IPS-15b (cell line): ENCODE measurements around the gene XRCC3.

Experiments used
- H3K27me3 ChIP-seq: one replicate; pipeline ENCODE4 v1.6.1; 2013; ENCODE audit warnings: low read length; ENCODE audit not compliant: control insufficient read depth, insufficient read depth
- H3K36me3 ChIP-seq: one replicate; pipeline ENCODE4 v1.6.1; 2013; ENCODE audit warnings: low read length; ENCODE audit not compliant: control insufficient read depth, insufficient read depth
- H3K4me1 ChIP-seq: one replicate; pipeline ENCODE4 v1.6.1; 2013; ENCODE audit warnings: mild to moderate bottlenecking, low read length; ENCODE audit not compliant: control insufficient read depth, insufficient read depth
- H3K4me3 ChIP-seq: one replicate; pipeline ENCODE4 v1.5.1; 2013; ENCODE audit warnings: low read depth, low read length
- H3K9ac ChIP-seq: one replicate; pipeline ENCODE4 v1.6.1; 2013; ENCODE audit warnings: low read depth, mild to moderate bottlenecking, low read length
- H3K9me3 ChIP-seq: one replicate; pipeline ENCODE4 v1.6.1; 2013; ENCODE audit warnings: mild to moderate bottlenecking, low read length; ENCODE audit not compliant: control insufficient read depth, insufficient read depth

XRCC3 gene

DNA sequence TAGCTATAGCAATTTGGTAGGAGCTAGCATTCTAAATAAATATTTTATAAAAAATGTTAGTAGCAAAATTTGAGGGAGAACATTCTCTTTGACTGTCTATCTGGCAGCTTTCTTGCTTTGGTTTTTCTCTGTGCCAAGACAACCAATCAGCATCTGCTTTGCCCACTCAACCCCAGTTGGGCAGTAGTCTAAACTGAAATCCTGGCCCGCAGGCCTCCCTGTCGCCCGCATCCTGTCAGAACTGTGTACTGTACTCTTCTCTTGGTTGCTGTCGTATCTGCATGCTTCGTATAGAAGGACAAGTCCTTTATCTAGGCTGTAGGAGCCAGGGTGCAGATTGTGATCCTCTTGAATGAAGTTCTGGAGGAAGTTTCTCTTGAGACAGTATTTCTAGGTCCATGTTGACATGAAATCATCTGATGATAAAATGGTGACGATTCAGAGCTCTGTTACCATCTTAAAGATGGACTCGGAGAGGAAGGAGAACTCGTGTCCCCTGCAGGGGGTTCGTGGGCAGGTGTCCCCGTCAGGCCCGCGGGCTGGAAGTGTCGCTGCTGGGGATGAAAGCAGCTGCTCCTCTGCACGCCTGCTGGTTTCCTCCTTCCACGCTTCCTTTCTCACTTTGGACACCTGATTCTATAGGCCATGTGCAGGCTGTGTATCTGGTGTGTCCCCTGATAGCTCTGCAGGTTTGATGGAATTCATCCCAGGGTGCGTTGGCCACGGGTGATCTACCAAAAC is 34.6 kb downstream of the XRCC3 start:
- Histone ChIP-seq H3K27me3 (no peaks in the 10 kb centered on the region), H3K4me1 (no peaks in the 10 kb centered on the region), H3K4me3 (no peak overlapping the region), H3K9me3 (no peaks in the 10 kb centered on the region), H3K9ac (no peak overlapping the region), H3K36me3 (peaks cover 57% of the 10 kb centered on the region)

DNA sequence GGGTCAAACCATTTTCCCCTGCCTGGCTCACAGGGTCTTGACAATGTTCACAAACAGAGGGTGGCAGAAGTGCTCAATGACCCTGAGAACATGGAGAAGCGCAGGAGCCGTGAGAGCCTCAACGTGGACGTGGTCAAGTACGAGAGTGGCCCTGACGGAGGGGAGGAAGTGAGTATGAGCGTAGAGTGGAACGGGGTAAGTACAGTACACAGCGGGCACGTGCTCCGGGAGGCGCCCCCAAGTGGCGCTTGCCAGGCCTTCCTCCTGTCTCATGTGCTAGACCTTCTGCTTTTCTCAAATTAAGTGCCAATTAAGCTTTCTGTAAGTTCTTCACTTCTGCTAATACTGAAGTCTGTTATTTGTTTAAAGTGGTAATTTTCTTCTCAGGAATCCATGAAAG is 35.9 kb downstream of the XRCC3 start:
- Histone ChIP-seq H3K27me3 (no peaks in the 10 kb centered on the region), H3K4me1 (no peaks in the 10 kb centered on the region), H3K36me3 (peaks cover 55% of the 10 kb centered on the region)

DNA sequence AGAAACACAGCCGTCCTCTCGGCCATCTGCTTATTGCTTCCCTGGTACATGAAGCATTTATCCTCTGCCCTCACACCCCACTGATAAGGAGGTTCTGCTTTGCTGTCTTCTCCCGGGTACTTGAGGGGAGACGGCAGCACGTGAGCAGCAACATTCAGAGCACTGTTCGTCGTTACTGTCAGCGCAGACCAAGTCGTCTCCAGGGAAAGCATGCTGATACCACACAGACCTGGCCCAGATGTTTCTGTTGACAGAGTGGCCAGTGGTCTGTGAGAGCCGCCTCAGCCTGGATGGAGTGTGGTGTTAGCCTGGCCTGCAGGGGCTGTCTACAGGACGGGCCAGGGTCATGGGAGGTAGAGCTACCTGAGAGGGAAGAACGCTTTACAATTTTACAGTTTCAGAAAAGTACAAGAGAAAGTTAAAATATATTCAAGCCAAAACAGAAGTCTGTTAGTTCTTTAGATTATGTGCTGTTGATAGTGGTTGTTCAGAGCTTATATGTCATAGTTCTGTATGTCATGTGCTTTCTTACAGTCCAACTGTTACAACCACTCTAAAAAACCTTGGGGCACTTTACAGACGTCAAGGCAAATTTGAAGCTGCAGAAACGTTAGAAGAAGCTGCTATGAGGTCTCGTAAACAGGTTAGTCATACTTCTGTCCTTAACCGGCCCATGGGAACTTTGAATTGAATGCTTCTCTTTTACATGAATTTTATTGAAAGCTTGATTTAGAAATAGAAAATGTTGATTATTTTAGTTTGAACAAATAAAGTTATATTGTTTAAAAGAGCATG is 38.2 kb downstream of the XRCC3 start:
- no peaks in the 10 kb centered on the region for H3K27me3 ChIP-seq
- H3K9ac ChIP-seq = no peak overlapping the region
- no peaks in the 10 kb centered on the region for H3K9me3 ChIP-seq
- no peak overlapping the region for H3K4me3 ChIP-seq
- no peaks in the 10 kb centered on the region for H3K4me1 ChIP-seq
- peaks cover 54% of the 10 kb centered on the region for H3K36me3 ChIP-seq

More for the DNA sequence above, 35.9 kb downstream of the XRCC3 start:
- no peak overlapping the region for H3K4me3 ChIP-seq
- no peaks in the 10 kb centered on the region for H3K9me3 ChIP-seq
- no peak overlapping the region for H3K9ac ChIP-seq

DNA sequence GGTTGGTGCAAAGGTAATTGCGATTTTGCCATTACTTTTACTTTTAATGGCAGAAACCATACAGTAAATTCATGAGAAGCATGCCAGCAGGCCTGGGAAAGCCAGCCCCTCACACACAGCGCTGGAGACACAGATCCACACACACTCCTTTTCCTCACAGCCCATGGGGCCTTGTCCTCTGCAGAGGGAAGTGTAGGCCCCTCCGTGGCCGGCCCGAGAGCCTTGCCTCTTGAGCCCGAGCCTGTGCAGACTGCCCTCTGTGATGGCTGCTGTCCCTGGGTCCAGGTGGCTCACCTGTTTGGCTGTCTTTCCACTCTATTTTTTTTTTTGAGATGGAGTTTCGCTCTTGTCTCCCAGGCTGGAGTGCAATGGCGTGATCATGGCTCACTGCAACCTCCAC is 39.3 kb downstream of the XRCC3 start:
- Histone ChIP-seq H3K4me3 (no peak overlapping the region), H3K27me3 (no peaks in the 10 kb centered on the region), H3K4me1 (no peaks in the 10 kb centered on the region), H3K36me3 (peaks cover 53% of the 10 kb centered on the region), H3K9me3 (no peaks in the 10 kb centered on the region), H3K9ac (no peak overlapping the region)

DNA sequence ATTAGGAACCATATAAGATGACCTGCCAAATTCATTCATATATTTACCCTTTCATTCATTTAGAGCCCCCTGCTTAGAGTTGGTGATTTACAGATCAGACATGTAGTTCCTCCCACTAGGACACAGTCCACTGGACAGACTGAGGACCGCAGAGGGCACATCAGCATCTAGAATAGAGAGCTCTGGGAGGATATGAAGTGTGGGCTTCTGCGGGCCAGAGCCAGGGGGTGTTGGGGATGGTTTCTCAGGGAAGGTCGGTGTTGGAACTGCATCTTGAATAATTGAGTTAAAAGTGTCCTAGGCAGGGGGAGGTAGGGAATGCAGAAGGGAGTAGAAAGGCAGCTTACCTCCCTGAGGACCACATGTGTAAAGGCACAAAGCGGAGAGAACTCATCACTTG is 43.3 kb downstream of the XRCC3 start:
- no peaks in the 10 kb centered on the region for H3K9me3 ChIP-seq
- H3K9ac ChIP-seq = no peak overlapping the region
- peaks cover 43% of the 10 kb centered on the region for H3K36me3 ChIP-seq
- no peaks in the 10 kb centered on the region for H3K27me3 ChIP-seq
- no peak overlapping the region for H3K4me3 ChIP-seq
- no peaks in the 10 kb centered on the region for H3K4me1 ChIP-seq

DNA sequence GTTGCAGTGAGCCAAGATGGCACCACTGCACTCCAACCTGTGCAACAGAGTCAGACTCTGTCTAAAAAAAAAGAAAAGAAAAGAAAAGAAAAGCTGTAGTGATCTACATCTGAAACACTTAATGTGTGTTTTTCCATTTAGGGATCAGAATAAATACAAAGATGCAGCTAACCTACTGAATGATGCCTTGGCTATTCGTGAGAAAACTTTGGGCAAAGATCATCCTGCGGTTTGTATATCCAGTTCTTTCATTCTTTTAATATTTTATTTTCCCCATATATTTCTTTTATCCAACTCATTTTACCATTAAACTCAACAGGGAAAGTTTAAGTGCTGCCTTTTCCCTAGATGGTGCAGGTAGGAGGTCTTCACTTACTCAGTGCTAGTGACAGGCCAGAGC is 45.9 kb downstream of the XRCC3 start:
- Histone ChIP-seq H3K4me1 (no peaks in the 10 kb centered on the region), H3K9me3 (no peaks in the 10 kb centered on the region), H3K4me3 (no peak overlapping the region), H3K36me3 (peaks cover 29% of the 10 kb centered on the region), H3K27me3 (no peaks in the 10 kb centered on the region), H3K9ac (no peak overlapping the region)

DNA sequence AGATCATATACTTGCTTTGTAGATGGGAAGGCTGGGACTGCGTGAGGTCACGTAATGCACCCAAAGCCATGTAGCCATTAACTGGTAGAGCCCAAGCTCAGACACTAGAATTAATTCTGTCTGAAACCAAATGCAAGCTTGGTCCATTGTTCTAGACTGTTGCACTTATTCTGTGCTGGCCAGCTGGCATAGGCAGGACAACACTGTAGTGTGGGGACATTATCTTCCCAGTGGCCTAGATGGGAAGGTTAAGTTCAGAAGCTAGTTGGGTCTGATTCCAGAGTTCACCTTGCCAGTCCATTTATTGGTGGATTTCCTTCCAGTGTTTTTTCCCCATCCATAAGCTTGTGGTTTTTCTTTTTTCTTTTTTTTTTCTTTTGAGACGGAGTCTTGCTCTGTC is 47.1 kb downstream of the XRCC3 start:
- no peaks in the 10 kb centered on the region for H3K9me3 ChIP-seq
- no peak overlapping the region for H3K4me3 ChIP-seq
- no peak overlapping the region for H3K9ac ChIP-seq
- no peaks in the 10 kb centered on the region for H3K27me3 ChIP-seq
- H3K4me1 ChIP-seq = no peaks in the 10 kb centered on the region
- H3K36me3 ChIP-seq = peaks cover 33% of the 10 kb centered on the region

DNA sequence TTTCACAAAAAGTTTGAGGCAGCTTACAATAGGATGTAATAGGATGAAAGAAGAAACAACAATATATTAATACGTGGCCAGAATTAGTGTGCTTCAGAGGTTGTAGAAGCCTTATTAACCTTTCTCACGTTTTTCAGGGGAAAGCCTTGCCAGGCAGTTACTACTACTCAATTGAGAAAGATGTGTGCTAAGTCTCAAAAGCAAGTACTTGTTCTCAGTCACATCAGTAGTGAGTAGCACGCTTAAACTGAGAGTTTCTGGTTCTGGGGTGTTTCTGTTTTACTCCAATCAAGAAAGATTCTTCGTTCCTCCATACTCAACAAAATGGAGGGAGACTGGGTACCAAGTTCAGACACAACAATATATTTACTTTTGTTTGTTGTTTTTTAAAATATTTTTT is 47.6 kb downstream of the XRCC3 start:
- Histone ChIP-seq H3K9ac (no peak overlapping the region), H3K4me1 (no peaks in the 10 kb centered on the region), H3K36me3 (peaks cover 30% of the 10 kb centered on the region)

DNA sequence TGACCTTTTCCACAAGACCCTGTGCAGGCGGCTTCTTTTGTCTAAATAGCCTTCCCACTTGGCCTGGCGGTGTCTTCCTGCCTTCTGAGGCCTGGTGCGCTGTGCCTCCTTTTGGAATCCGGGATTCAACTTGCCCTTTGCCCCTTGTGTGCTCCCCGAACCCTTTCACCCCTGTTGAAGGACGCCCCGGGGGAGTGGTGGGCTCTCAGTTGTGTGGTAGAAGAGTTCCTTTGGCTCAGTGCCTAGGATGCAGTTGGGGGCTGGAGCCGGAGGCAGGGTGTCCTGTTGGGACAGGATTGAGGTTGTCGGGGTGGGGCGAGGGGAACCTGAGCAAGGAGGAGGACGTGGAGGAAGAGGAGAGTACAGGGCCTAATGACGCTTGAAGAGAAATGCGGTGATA is 51.7 kb downstream of the XRCC3 start:
- no peak overlapping the region for H3K9ac ChIP-seq
- peaks cover 34% of the 10 kb centered on the region for H3K36me3 ChIP-seq
- H3K27me3 ChIP-seq = no peaks in the 10 kb centered on the region
- H3K9me3 ChIP-seq = no peaks in the 10 kb centered on the region
- no peaks in the 10 kb centered on the region for H3K4me1 ChIP-seq
- H3K4me3 ChIP-seq = no peak overlapping the region

More for the DNA sequence above, 47.6 kb downstream of the XRCC3 start:
- no peaks in the 10 kb centered on the region for H3K9me3 ChIP-seq
- H3K4me3 ChIP-seq = no peak overlapping the region
- H3K27me3 ChIP-seq = no peaks in the 10 kb centered on the region

DNA sequence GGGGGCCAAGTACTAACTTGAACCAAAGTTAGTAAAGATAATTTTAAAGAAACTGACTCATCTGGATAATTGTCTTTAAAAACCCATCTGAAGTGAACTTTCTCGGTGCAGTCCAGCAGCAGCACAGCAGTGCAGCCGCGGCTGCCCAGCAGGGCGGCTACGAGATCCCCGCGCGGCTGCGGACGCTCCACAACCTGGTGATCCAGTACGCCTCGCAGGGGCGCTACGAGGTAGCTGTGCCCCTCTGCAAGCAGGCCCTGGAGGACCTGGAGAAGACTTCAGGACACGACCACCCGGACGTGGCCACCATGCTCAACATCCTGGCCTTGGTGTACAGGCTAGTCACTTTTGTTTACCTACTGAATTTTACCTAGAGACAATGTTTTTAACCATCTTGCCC is 52.7 kb downstream of the XRCC3 start:
- H3K4me3 ChIP-seq = no peak overlapping the region
- H3K9me3 ChIP-seq = no peaks in the 10 kb centered on the region
- H3K36me3 ChIP-seq = peaks cover 38% of the 10 kb centered on the region
- H3K9ac ChIP-seq = no peak overlapping the region
- H3K27me3 ChIP-seq = no peaks in the 10 kb centered on the region
- no peaks in the 10 kb centered on the region for H3K4me1 ChIP-seq

DNA sequence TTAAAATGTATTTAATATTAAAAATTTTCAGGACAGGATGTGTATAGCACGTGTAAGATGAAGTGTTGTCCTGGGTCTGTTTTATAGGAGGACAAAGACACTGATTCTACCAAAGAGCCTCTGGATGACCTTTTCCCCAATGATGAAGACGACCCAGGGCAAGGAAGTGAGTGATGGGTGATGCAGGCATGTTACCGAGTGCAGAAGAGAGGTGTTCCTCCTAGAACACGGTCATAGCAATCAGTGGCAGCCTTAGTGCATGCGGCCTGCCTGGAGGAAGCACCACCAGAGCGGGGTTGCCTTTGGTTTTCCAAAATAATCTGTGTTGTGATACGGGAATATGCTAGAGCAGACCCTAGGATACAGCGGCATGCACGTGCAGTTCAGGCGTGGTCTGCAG is 53.2 kb downstream of the XRCC3 start:
- peaks cover 39% of the 10 kb centered on the region for H3K36me3 ChIP-seq
- no peaks in the 10 kb centered on the region for H3K4me1 ChIP-seq
- no peak overlapping the region for H3K9ac ChIP-seq
- no peaks in the 10 kb centered on the region for H3K9me3 ChIP-seq
- no peak overlapping the region for H3K4me3 ChIP-seq
- no peaks in the 10 kb centered on the region for H3K27me3 ChIP-seq

DNA sequence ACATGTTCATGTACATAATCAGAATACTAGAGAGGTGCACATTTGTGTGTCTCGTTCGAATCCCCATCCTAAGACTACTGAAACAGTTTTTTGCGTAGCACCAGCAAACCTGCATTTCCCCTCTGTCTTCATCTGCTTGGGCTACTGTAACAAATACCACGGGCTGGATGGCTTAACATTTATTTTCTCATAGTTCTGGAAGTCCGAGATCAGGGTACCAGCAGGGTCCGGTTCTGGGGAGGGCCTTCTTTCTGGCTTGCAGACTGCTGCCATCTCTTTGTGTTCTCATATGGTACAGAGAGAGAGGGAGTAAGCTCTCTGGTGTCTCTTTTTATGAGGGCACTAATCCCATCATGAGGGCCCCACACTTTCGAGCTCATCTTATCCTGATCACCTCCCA is 55.6 kb downstream of the XRCC3 start:
- H3K4me1 ChIP-seq = no peaks in the 10 kb centered on the region
- H3K9ac ChIP-seq = no peak overlapping the region
- no peaks in the 10 kb centered on the region for H3K9me3 ChIP-seq
- H3K36me3 ChIP-seq = peaks cover 56% of the 10 kb centered on the region
- no peak overlapping the region for H3K4me3 ChIP-seq
- H3K27me3 ChIP-seq = no peaks in the 10 kb centered on the region
